HG02943 (cell line): ENCODE results near the gene SCD.
"Not testable (repeated sequence)": the region's sequence is repeated elsewhere in the genome, so short reads cannot be mapped to it uniquely, and the experiment has no call there.

Experiments used
- ATAC-seq: cut with Tn5 transposase; IDR thresholded peaks from one replicate; pipeline ENCODE4 v1.9.1; 2021; ENCODE audit warnings: mild to moderate bottlenecking, low read depth, moderate library complexity; ENCODE audit not compliant: unreplicated experiment

Gene SCD

DNA sequence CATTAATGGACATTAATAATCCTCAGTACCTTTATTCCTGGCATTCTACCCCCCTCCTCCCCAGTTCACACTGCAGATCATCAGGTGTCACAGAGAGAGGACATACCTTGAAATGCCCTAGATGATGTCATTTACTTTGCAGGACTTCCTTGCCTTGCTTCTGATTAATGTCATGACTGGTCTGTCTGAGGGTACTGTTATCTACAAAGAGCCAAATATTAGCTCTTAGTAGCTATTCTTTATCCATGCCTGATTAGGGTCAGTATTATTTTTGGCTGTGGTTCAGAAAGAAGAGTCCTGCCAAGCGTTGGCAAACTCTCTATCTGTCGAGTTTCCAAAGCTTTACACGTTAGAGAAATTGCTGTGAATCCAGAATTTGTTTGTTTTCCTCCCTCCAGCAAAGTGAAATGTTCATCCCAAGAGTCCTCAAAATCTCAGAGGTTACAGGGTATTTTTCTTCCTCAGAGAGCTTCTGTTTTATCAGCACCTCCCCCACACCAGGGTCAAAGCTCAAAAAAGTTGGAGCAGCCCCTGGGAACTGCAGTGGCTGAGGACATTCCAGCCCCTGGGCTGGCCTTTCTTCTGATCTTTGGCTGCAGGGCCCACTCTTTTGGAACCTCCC lies 12.6 kb downstream of the SCD start:
- ATAC-seq, result no peak

GRCh38 chr10:100360234-100360633 lies 13.2 kb downstream of the SCD start:
- ATAC-seq, result no peak

DNA sequence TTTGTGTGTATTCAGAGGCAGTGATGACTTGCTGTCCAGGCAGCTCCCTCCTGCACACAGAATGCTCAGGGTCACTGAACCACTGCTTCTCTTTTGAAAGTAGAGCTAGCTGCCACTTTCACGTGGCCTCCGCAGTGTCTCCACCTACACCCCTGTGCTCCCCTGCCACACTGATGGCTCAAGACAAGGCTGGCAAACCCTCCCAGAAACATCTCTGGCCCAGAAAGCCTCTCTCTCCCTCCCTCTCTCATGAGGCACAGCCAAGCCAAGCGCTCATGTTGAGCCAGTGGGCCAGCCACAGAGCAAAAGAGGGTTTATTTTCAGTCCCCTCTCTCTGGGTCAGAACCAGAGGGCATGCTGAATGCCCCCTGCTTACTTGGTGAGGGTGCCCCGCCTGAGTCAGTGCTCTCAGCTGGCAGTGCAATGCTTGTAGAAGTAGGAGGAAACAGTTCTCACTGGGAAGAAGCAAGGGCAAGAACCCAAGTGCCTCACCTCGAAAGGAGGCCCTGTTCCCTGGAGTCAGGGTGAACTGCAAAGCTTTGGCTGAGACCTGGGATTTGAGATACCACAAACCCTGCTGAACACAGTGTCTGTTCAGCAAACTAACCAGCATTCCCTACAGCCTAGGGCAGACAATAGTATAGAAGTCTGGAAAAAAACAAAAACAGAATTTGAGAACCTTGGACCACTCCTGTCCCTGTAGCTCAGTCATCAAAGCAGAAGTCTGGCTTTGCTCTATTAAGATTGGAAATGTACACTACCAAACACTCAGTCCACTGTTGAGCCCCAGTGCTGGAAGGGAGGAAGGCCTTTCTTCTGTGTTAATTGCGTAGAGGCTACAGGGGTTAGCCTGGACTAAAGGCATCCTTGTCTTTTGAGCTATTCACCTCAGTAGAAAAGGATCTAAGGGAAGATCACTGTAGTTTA lies 15.8 kb downstream of the SCD start:
- no peak for ATAC-seq

- ATAC-seq, result no peak
These were observed 17.1 kb downstream of the SCD start for GRCh38 chr10:100364175-100364574.

DNA sequence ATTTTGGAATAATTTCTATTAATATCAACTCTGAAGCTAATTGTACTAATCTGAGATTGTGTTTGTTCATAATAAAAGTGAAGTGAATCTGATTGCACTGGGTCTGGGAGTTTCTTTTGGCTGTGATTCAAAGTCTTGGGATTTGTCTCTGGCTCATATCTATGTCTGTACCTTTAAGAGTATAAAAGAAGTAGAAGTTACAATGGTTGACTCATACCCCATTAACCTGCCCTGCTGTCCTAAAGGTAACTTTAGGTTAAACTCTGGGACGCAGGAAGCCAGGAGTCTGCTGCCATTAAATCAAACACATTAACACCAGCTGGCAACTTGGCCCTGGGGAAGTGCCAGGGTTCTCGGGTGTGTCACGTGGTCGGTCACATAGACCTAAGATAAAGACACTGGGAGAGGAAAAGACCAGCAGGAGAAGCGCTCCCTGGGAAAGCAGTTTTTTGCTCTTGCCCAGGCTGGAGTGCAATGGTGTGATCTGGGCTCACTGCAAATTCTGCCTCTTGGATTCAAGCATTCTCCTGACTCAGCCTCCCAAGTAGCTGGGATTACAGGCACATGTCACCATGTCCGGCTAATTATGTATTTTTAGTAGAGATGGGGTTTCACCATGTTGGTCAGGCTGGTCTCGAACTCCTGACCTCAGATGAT lies 17.8 kb downstream of the SCD start:
- no peak for ATAC-seq

DNA sequence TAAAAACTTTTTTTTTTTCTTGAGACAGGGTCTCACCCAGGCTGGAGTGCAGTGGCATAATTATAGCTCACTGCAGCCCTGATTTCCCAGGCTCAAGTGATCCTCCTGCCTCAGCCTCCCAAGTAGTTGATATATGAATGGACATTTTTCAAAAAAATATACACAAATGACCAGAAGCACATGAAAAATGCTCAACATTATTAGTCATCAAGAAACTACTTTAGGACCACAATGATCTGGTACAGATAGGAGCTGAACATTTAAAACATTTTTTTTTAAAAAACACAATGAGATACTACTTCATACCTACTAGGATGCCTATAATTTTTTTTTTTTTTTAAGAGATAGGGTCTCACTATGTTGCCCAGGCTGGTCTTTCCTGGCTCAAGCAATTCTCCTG lies 21.7 kb downstream of the SCD start:
- no peak for ATAC-seq

DNA sequence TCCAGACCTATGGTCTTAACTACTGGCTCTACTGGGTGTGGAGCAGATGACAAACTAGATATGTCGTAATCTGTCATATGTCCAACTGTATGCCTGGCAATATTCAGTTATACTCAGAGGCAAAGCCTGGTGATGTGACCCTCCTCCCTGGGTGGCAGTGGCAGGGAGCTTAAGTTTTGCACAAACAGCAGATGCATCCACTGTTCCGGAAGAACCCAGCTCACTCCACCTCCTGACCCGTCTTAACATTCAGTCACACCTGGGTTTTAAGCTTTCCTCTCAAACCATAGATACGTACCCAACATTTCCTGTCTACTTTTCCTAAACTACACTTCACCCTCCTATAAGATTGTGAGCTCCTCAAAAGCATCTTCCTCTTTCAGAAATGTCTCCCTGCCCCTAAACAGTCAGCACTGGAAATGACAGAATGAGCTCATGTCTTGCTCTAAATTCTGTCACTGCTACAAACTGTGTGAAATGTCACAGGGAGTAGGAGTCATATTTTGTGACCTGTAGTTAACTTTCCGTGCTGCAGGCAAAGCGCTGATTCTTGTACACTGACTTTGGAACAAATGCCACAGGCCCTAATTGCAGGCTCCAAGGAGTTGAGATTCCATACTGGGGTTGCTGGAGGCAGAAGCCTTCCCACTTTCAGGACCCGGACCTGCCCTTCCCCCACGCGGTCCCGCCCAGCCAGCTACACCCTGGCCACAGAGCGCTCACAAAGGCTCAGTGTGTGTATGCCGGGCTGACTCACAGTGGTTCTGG lies 23.9 kb downstream of the SCD start:
- no peak for ATAC-seq

- ATAC-seq, result no peak
These were observed 24.5 kb downstream of the SCD start for GRCh38 chr10:100371482-100372027.

GRCh38 chr10:100372415-100373297 lies 25.6 kb downstream of the SCD start:
- ATAC-seq, result no peak

DNA sequence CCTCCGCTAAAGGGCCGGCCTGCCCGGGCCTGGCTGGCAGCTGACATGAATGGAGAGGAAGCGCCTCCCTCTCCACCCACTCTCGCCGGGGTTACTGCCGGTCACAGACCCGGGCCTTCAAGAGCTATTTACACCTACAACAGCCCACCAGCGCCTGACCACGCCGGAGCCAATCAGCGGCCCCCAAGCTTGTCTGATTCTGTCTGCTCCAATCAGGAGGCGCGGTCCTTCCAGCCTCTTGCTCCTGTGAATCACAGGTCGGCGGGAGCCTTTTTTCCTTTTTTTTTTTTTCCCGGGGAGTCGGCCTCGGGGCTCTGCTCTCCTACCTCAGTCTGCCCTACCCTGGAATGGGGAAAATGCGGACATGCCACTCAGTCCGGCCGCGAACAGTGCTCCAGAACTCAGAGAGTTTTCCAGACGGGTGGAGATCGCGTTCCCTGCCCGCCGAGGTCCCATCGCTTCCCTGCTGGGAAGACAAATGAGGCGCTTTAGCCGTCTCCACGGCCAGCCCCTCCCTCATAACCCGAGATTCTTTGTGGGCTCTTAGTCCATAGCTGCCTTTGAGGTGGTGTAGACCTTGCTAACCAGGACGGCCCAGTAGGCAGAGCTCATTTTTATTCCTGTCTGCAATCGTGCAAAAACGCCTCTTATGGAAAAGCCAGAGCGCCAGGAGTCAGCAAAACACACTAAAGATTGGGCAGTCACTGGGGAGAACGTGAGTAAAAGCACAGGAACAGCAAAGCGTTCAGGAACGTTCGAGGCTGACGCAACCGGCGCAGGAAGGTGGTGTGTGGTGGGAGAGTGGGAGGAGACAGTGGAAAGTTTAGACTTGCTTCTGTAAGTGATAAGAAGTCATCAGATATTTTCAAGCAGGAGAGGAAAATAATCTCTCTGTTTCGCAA lies 26.5 kb downstream of the SCD start:
- ATAC-seq, result peak; percentile 89

DNA sequence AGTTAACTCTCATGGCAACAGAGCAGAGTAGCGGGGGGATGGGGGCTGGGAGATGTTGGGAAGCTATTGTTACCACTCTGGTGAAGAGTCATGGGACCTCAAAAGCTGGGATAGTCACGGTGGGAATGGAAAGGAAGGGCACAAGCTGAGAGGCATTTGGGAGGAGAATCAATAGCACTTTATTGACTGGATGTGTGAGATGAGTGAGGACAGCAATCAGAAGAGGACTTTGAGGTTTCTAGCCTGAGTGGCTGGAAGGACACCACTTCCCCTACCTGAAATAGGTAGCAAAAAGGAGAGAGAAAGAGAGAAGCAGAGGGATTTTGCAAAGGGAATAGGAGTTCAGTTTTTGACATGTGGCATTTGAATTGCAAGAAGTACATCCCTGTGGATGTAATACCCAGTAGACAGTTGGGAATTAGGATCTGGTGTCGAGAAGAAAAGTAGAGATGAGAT lies 27.2 kb downstream of the SCD start:
- ATAC-seq, result no peak

GRCh38 chr10:100374677-100375353 lies 27.8 kb downstream of the SCD start:
- ATAC-seq, result not testable (repeated sequence)

DNA sequence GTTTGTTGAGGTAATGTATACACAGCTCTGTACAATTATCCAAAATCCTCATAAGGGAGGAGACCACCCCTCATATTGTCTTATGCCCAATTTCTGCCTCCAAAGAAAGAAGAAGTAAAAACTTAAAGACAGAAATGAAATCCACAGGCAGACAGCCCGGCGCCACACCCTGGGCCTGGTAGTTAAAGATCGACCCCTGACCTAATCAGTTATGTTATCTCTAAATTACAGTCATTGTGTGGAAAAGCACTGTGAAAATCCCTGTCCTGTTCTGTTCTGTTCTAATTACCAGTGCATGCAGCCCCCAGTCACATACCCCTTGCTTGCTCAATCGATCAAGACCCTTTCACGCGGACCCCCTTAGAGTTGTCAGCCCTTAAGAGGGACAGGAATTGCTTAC lies 29.6 kb downstream of the SCD start:
- not testable (repeated sequence) for ATAC-seq

- ATAC-seq, result no peak
These were observed 30.8 kb downstream of the SCD start for GRCh38 chr10:100377830-100378229.

DNA sequence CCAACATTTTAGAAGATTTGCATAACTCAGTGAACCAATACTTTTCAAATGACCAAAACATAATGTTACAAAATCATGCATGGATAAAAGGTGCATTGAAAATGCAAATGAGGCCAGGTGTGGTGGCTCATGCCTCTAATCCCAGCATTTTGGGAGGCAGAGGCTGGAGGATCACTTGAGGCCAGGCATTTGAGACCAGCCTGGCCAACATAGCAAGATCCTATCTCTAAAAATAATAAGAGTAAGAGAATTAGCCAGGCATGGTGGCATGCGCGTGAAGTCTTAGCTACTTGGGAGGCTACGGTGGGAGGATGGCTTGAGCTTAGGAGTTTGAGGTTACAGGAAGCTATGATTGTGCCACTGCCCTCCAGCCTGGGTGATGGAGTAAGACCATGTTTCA lies 33.4 kb downstream of the SCD start:
- no peak for ATAC-seq

DNA sequence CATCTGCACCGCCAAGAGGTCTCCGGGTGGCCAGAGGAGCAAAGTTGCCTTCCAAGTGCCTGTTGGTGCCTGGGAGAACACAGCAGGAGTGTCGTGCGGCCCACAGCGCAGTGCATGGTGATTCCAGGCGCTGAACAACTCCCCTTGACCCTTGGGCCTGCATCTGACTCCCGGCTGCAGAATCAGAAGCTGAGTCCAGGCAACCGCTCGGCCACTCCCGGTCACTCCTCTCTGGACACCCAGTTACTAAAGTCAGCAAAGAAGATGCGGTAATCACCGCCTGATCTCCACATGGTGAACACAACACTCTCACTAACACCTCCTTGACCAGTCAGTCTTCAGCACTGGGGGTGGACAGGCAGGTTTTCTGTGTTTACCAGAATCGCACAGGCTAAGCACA lies 35.5 kb downstream of the SCD start:
- no peak for ATAC-seq

GRCh38 chr10:100383251-100383650 lies 36.2 kb downstream of the SCD start:
- ATAC-seq, result no peak
